Islet of Langerhans (tissue), 1 donor: ENCODE data around the gene FARSB.

Experiments
- FAIRE-seq: peaks from one replicate; lab custom pipeline; 2011; peaks lifted over from hg19 to GRCh38; lab: Jason Lieb, UNC

FARSB gene

GRCh38 chr2:222548992-222549391 is 106.9 kb downstream of the FARSB start:
- no peak for FAIRE-seq

- no peak for FAIRE-seq
Measured at GRCh38 chr2:222547083-222547482, 108.8 kb downstream of the FARSB start.

- no peak for FAIRE-seq
Measured at GRCh38 chr2:222545823-222546795, 109.8 kb downstream of the FARSB start.

- FAIRE-seq, result no peak
Measured at GRCh38 chr2:222544661-222545060, 111.2 kb downstream of the FARSB start.

GRCh38 chr2:222538535-222538934 is 117.4 kb downstream of the FARSB start:
- FAIRE-seq, result no peak

GRCh38 chr2:222535477-222535876 is 120.4 kb downstream of the FARSB start:
- no peak for FAIRE-seq

GRCh38 chr2:222532315-222532714 is 123.6 kb downstream of the FARSB start:
- no peak for FAIRE-seq

- FAIRE-seq, result no peak
Measured at GRCh38 chr2:222526480-222527277, 129.2 kb downstream of the FARSB start.

- no peak for FAIRE-seq
Measured at GRCh38 chr2:222525811-222526210, 130.1 kb downstream of the FARSB start.

- no peak for FAIRE-seq
Measured at GRCh38 chr2:222523783-222524544, 131.9 kb downstream of the FARSB start.

- FAIRE-seq, result no peak
Measured at GRCh38 chr2:222522082-222522481, 133.8 kb downstream of the FARSB start.

- FAIRE-seq, result no peak
Measured at GRCh38 chr2:222521099-222521498, 134.8 kb downstream of the FARSB start.
